Suprapubic skin (tissue), 3 donors: ENCODE measurements around the gene CD47.

Experiments
- EP300 ChIP-seq: sonication (generic); formaldehyde crosslinking; IDR thresholded peaks from one replicate; pipeline ENCODE4 v1.6.1; 2017; ENCODE audit warnings: antibody characterized with exemption
- TF ChIP-seq, protein P1 (sequence below), 2 donors: fragments of 200-600 bp in 1 of 2; fragments of 450-650 bp in 1 of 2; sonication (generic) in 1 of 2; IDR thresholded peaks; one replicate each; pipeline ENCODE4 v1.5.1; 2016 to 2019; ENCODE audit warnings: antibody characterized with exemption in 2 of 2, mild to moderate bottlenecking in 1 of 2, moderate library complexity in 1 of 2

DNA sequence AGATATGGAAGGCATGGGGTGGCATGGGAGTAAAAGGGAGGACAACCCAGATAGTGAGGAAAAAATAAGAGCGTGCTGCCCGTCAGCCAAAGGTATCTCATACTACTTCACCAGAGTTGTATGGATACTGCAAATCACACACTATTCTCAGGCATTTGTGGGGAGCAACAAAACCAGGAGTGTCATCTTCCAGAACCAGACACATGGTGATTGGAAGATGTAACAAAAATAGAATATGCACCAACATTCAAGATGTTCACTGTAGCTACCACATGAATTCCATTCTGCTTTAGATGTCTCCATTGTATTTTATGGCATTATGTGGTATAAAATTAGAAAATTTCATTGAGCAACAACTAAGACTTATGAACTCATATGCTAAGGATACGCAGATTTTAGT, 34.9 kb downstream of the CD47 start:
- TF ChIP-seq, protein P1, sequence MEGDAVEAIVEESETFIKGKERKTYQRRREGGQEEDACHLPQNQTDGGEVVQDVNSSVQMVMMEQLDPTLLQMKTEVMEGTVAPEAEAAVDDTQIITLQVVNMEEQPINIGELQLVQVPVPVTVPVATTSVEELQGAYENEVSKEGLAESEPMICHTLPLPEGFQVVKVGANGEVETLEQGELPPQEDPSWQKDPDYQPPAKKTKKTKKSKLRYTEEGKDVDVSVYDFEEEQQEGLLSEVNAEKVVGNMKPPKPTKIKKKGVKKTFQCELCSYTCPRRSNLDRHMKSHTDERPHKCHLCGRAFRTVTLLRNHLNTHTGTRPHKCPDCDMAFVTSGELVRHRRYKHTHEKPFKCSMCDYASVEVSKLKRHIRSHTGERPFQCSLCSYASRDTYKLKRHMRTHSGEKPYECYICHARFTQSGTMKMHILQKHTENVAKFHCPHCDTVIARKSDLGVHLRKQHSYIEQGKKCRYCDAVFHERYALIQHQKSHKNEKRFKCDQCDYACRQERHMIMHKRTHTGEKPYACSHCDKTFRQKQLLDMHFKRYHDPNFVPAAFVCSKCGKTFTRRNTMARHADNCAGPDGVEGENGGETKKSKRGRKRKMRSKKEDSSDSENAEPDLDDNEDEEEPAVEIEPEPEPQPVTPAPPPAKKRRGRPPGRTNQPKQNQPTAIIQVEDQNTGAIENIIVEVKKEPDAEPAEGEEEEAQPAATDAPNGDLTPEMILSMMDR (IDR thresholded peaks at IDR 0.05) = no peak
- TF ChIP-seq EP300 = no peak
